ENCODE results near the gene SLC41A3.

GRCh38 chr3:126067959-126068358 is 16.0 kb downstream of the SLC41A3 start:
- TF ChIP-seq, protein P1, sequence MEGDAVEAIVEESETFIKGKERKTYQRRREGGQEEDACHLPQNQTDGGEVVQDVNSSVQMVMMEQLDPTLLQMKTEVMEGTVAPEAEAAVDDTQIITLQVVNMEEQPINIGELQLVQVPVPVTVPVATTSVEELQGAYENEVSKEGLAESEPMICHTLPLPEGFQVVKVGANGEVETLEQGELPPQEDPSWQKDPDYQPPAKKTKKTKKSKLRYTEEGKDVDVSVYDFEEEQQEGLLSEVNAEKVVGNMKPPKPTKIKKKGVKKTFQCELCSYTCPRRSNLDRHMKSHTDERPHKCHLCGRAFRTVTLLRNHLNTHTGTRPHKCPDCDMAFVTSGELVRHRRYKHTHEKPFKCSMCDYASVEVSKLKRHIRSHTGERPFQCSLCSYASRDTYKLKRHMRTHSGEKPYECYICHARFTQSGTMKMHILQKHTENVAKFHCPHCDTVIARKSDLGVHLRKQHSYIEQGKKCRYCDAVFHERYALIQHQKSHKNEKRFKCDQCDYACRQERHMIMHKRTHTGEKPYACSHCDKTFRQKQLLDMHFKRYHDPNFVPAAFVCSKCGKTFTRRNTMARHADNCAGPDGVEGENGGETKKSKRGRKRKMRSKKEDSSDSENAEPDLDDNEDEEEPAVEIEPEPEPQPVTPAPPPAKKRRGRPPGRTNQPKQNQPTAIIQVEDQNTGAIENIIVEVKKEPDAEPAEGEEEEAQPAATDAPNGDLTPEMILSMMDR (IDR thresholded peaks at IDR 0.05; ENCODE audit: low read depth, low read length, missing input control), result no peak
- no peak for TF ChIP-seq SP1 (IDR thresholded peaks at IDR 0.05)
- TF ChIP-seq EGR1 (IDR thresholded peaks at IDR 0.05; ENCODE audit: low read depth in 2 of 2), result no peak
- TF ChIP-seq, protein P2, sequence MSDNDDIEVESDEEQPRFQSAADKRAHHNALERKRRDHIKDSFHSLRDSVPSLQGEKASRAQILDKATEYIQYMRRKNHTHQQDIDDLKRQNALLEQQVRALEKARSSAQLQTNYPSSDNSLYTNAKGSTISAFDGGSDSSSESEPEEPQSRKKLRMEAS (IDR thresholded peaks at IDR 0.05), result no peak
- no peak for TF ChIP-seq JUND (IDR thresholded peaks at IDR 0.05)
- TF ChIP-seq GABPA (IDR thresholded peaks at IDR 0.05 in 1 of 2, conservative IDR thresholded peaks at IDR 0.05 in 1 of 2), result no peak
- no peak for TF ChIP-seq HNF4A (conservative IDR thresholded peaks at IDR 0.05)
- TF ChIP-seq, protein P3, sequence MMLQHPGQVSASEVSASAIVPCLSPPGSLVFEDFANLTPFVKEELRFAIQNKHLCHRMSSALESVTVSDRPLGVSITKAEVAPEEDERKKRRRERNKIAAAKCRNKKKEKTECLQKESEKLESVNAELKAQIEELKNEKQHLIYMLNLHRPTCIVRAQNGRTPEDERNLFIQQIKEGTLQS (IDR thresholded peaks at IDR 0.05), result no peak
- no peak for TF ChIP-seq ZBTB33 (IDR thresholded peaks at IDR 0.05)
- no peak for TF ChIP-seq FOXA1 (IDR thresholded peaks at IDR 0.05)
- TF ChIP-seq TAF1 (conservative IDR thresholded peaks at IDR 0.05), result no peak
- TF ChIP-seq RAD21 (IDR thresholded peaks at IDR 0.05), result no peak

Data from liver (tissue), 3 donors.